Measurements from ENCODE around the gene DACT3.
"Not testable (repeated sequence)": the region's sequence is repeated elsewhere in the genome, so short reads cannot be mapped to it uniquely, and the experiment has no call there.

Gene DACT3

DNA sequence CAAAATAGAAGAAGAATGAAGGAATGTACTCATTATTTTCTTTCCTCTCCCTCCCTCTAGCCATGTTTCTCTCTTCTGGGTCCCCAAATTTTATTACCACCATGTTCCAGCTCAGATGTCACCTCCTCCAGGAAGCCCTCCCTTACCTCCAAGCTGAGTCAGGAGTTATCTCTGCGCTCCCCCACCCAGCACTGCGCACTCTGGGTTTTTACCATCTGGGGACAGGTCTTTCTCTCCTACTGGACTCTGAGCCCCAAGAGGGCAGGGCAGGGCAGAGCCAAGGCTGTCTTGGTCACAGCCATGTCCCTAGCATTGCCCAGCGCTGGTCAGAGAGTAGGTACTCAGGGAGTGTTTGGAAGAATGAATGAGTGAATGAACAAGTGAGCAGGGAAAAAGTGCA is 27.9 kb downstream of the DACT3 start:
- DNase-seq, result no peak

DNA sequence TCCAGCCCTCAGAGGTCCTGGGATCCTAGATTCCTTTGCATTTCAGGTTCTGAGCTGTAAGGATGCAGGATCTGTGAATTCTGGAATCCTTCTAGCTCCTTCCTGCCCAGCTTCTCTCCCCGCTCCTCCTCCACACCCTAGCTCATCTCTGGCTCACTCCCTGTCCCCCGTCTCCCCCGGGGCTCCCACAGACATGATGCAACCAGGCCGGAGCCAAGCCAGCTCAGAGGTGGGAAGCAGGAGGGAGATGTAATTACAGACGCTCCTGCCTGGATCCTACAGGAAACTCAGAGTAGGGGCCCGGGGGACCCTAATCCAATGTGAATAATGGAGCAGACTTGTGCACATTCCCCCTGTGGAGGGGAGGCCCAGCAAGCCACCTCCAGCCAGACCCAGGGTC is 29.5 kb downstream of the DACT3 start:
- peak; percentile 80 for DNase-seq

- no peak for DNase-seq
These were observed 30.3 kb downstream of the DACT3 start for GRCh38 chr19:46630586-46631205.

GRCh38 chr19:46629546-46630025 is 31.4 kb downstream of the DACT3 start:
- DNase-seq, result no peak

DNA sequence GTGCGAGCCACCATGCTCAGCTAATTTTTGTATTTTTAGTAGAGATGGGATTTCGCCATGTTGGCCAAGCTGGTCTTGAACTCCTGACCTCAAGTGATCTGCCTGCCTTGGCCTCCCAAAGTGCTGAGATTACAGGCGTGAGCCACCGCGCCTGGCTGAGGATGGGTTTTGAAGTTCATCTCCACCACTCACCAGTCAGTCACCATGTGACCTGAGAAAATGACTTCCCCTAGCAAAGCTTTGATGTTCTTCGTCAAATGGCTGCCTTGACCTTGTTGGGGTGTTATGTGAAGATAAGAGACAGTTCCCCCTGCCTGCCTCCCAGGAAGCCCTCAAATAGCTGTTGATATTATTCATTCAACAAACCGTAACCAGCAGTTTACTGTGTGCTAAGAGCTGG is 32.0 kb downstream of the DACT3 start:
- not testable (repeated sequence) for DNase-seq

GRCh38 chr19:46626446-46626845 is 34.5 kb downstream of the DACT3 start:
- no peak for DNase-seq

DNA sequence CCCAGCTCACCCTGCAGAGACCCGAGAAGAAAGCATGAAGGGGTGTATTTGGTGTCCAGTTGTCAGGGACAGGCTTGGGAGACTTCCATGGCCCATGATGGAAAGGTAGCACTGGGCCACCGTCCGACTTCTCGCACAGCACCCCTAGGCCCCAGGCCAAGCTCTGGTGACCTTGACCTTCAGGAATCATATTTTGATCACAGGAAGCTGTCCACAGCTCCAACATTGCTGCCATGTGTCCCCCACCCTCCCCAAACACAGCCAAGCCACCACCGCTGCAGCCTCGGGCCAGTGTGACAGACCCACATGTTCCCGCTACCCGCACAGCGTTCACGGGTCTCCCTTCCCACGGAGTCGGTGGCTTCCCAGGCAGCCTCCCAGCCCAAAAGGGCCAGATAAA is 35.3 kb downstream of the DACT3 start:
- DNase-seq, result no peak

GRCh38 chr19:46624958-46625661 is 35.9 kb downstream of the DACT3 start, which contains the start of gene PTGIR:
PTGIR (minus strand) TSS chr19:46625089; CDS start chr19:46624225, 864 bp downstream.
- DNase-seq, result peak; percentile 83

GRCh38 chr19:46623915-46624502 is 37.0 kb downstream of the DACT3 start:
- no peak for DNase-seq

GRCh38 chr19:46622118-46622446 is 38.9 kb downstream of the DACT3 start:
- DNase-seq, result no peak

DNA sequence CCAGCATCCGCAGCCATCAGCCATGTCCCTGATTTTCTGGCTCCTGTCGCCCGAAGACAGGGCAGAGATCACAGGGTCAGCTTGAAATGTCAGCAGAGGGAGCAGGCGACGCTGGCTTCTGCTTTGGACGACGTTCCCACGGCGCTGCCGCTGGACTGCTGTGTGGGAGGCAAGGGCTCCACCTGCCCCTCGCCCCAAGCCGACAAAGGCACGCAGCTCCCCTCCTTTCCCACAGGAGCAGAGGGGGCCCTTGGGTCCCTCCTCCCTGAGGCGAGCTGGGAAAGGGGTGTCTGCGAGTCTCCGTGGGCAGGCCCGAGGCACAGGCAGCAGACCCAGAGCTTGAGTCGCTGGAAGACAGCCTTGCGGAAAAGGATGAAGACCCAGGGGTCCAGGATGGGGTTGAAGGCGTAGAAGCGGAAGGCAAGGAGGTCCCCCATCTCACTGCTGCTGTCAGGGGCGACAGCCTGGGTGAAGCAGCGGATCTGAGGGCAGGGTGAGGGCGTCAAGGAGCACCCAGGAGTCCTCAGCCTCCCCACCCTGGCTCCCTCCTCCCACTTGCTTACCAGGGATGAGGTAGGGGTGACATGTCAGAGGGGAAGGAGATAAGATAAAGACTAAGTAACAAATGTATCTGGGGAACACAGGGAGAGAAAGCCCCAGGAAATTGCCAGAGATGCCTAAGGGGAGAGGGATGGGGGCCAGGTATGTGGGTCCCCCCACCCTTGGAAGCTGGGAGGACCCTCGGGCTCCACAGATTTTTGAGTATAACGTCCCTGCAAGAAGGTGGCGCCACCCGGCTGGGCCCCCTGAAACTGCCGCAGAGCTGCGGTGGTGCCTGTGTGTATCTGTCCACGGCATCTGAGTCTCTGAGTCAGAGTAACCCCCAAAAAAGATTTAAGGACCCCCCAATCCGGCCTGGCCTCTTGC is 39.5 kb downstream of the DACT3 start:
- DNase-seq, result no peak

DNA sequence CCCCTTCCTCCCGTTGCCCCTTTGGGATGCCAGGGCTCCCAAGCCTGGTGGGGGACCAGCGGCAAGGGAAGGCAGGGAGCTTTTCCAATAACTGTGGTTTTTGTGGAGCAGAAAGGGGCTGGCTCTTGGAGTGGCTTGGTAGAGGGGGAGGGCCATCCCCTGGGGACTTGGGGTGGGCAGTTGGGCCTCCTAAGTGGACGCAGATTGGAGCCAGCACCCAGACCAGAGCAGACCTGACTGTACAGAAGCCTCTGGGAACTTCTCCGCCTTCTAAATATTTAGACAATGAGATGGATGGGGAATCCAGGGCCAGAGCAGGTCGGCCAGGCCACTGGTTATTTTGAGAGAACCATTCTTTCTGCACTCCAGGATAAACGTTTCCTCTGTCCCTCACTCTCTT is 40.3 kb downstream of the DACT3 start:
- DNase-seq, result peak; percentile 41

DNA sequence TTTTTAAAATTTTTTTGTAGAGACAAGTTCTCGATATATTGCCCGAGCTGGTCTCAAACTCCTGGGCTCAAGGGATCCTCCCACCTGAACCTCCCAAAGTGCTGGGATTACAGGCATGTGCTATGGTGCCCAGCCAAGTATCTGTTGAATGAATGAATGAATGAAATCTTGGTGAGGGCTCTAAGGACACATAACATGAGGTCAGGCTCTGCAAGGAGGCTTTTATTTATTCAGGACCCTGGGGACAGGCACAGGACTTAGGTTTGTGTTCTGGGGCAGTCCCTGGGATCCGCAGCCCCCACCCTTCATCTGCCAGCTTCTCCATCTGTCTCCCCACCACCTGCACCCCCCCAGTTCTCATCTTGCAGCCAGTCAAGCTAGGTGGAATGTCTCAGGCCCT is 40.7 kb downstream of the DACT3 start:
- no peak for DNase-seq

GRCh38 chr19:46618670-46619231 is 42.2 kb downstream of the DACT3 start:
- no peak for DNase-seq

GRCh38 chr19:46617601-46618000 is 43.4 kb downstream of the DACT3 start:
- DNase-seq, result no peak

DNA sequence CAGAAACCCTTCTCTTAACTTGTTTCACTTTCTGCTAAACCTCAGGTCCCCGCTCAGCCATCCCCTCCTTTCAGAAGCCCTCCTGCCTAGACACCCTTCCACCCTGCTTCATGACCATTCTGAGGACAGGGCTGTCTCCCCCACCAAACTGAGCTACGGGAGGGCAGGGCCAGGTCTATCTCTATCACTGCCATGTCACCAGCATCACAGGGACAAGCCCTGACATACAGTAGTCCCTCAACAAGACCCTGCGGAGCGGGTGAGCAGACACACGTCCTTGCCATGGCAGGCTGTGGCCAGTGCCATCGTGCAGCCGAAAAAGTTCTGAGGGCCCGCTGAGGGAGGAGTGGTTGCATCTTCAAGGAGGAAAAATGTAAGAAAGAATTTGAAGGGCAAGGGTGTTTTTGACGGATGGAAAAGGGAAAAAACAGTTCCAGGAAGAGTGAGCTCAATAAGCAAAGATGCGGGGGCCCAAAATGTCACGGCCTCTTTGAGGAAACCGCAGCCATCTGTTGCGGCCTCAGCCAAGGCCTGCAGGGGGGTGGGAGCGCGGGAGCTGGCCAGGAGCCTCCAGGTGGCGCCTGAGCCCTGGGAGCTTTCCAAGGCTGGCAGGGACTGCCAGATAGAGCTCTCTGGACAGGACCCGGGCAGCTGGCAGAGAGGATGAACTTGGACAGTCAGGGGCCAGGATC is 44.2 kb downstream of the DACT3 start:
- peak; percentile 62 for DNase-seq

DNA sequence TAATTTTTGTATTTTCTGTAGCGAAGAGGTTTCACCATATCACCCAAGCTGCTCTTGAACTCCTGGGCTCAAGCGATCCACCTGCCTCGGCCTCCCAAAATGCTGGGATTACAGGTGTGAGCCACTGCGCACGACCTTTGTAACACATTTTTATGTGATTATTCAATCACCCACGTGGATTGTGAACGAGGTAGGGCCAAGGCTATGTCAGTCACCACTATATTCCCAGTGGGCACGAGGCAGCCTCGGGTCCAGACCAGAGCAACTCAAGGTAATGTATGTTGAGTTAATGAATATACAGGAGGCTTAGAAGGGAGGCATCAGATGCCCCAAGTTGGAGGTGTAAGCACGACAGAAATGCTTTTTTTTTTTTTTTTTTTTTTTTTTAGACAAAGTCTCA is 45.0 kb downstream of the DACT3 start:
- no peak for DNase-seq

GRCh38 chr19:46614114-46614722 is 46.8 kb downstream of the DACT3 start:
- peak; percentile 76 for DNase-seq

GRCh38 chr19:46613525-46613924 is 47.5 kb downstream of the DACT3 start:
- DNase-seq, result no peak

- DNase-seq, result no peak
These were observed 49.2 kb downstream of the DACT3 start for GRCh38 chr19:46611776-46612175.

GRCh38 chr19:46610851-46611770 is 49.9 kb downstream of the DACT3 start:
- DNase-seq, result peak; percentile 32

Data from fibroblast of skin of right quadriceps (primary cell).